Astrocyte of the spinal cord (primary cell): ENCODE results near the gene RNPEP.

Source experiments
- DNase-seq: peaks from one replicate; pipeline ENCODE4 v3.0.0; 2011; ENCODE audit warnings: low read depth, low spot score
- H3K4me3 ChIP-seq: 2 replicates; pipeline ENCODE4 v1.5.1; 2011; ENCODE audit warnings: low read depth, mild to moderate bottlenecking, low read length, moderate library complexity
- in situ Hi-C: cut with HindIII; loops from 2 replicates; pipeline ENCODE4 v1.10.0; 2017; ENCODE audit warnings: low sequenced_read_pairs
- TF ChIP-seq, protein P1 (sequence below): IDR thresholded peaks from 2 replicates; pipeline ENCODE4 v1.5.1; 2012; ENCODE audit warnings: low read depth, mild to moderate bottlenecking, low read length, inconsistent platforms

Gene RNPEP

DNA sequence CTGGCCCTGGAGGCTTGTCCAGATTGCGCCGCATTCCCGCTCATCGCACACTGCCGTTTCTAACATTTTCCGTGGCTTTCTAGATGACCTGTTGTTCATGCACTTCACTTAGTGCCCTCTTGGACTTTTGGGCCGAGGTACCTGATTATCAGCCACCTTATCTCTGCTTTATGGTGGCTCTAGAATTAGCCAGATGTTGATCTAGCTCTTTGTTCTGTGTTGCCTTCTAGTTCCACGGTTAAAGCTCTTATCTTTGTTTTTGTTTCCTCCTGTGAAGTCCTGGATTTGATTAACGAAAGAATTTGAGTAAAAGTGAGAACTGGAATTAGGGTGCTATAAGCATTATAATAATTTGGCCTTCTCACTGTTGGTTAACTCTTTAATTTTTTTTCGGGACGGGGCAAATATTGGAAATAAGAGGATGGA is 945 bp downstream of the RNPEP start:
- peak overlapping the region; percentile 53 for H3K4me3 ChIP-seq
- no peak for DNase-seq
- TF ChIP-seq, protein P1, sequence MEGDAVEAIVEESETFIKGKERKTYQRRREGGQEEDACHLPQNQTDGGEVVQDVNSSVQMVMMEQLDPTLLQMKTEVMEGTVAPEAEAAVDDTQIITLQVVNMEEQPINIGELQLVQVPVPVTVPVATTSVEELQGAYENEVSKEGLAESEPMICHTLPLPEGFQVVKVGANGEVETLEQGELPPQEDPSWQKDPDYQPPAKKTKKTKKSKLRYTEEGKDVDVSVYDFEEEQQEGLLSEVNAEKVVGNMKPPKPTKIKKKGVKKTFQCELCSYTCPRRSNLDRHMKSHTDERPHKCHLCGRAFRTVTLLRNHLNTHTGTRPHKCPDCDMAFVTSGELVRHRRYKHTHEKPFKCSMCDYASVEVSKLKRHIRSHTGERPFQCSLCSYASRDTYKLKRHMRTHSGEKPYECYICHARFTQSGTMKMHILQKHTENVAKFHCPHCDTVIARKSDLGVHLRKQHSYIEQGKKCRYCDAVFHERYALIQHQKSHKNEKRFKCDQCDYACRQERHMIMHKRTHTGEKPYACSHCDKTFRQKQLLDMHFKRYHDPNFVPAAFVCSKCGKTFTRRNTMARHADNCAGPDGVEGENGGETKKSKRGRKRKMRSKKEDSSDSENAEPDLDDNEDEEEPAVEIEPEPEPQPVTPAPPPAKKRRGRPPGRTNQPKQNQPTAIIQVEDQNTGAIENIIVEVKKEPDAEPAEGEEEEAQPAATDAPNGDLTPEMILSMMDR, result no peak
- in situ Hi-C loops, result no loop called here

GRCh38 chr1:201984446-201984845 is 2.0 kb downstream of the RNPEP start:
- no peak overlapping the region for H3K4me3 ChIP-seq
- no peak for DNase-seq
- TF ChIP-seq, protein P1, result no peak
- in situ Hi-C loops, result no loop called here

GRCh38 chr1:201985355-201985754 is 2.9 kb downstream of the RNPEP start:
- in situ Hi-C loops, result no loop called here
- TF ChIP-seq, protein P1, result no peak
- no peak for DNase-seq
- no peak overlapping the region for H3K4me3 ChIP-seq

DNA sequence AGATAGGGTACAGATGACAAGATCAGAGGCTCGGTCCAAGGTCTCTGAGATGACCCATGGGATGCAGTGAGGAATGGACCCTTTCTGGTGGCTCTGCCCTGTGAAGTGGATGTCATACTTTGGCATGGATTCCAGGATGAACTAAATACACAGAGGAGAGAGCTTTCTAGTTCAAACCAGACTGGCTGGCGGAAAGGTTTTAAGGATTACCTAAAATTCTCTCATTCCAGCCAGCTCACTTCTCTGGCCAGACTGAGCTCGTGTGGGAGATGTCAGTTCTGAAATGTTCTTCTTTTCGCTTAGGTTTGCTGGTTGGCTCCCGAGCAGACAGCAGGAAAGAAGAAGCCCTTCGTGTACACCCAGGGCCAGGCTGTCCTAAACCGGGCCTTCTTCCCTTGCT is 6.2 kb downstream of the RNPEP start:
- no peak overlapping the region for H3K4me3 ChIP-seq
- TF ChIP-seq, protein P1, result no peak
- in situ Hi-C loops, result no loop called here
- DNase-seq, result no peak

- DNase-seq, result no peak
- TF ChIP-seq, protein P1, result no peak
- in situ Hi-C loops, result no loop called here
- no peak overlapping the region for H3K4me3 ChIP-seq
These were observed 7.1 kb downstream of the RNPEP start for GRCh38 chr1:201989354-201990128.

GRCh38 chr1:201990427-201990826 is 8.0 kb downstream of the RNPEP start:
- DNase-seq, result no peak
- H3K4me3 ChIP-seq, result no peak overlapping the region
- TF ChIP-seq, protein P1, result no peak
- in situ Hi-C loops, result no loop called here
